Brain microvascular endothelial cell (primary cell): ENCODE results near the gene ACP7.
A peak's percentile ranks its signal among the peaks of the same experiment; 100 is the strongest.

ENCODE experiments used
- DNase-seq: peaks from one replicate; pipeline ENCODE4 v3.0.0-alpha.2; 2020
- H3K27ac ChIP-seq: fragments of 250-450 bp; sonication (Bioruptor Pico); 2 replicates; pipeline ENCODE4 v1.5.1; 2020; ENCODE audit warnings: mild to moderate bottlenecking, moderate library complexity
- H3K27me3 ChIP-seq: fragments of 250-450 bp; sonication (Bioruptor Pico); replicated peaks from 2 replicates; pipeline ENCODE4 v1.5.1; 2020; ENCODE audit warnings: mild to moderate bottlenecking
- H3K36me3 ChIP-seq: fragments of 250-450 bp; sonication (Bioruptor Pico); replicated peaks from 2 replicates; pipeline ENCODE4 v1.5.1; 2020; ENCODE audit warnings: mild to moderate bottlenecking
- H3K4me3 ChIP-seq: 2 replicates; pipeline ENCODE4 v1.5.1; 2011; ENCODE audit warnings: low read depth, mild to moderate bottlenecking, control low read depth, low read length, moderate library complexity
- in situ Hi-C: cut with HindIII; loops from 2 replicates; pipeline ENCODE4 v1.10.0; 2017; ENCODE audit warnings: low sequenced_read_pairs, low pct_ligation_motif_present
- TF ChIP-seq, protein P1 (sequence below): IDR thresholded peaks from 2 replicates; pipeline ENCODE4 v1.5.1; 2011; ENCODE audit warnings: low read depth, mild to moderate bottlenecking, moderate library complexity, low read length, control low read depth, inconsistent platforms; ENCODE audit errors: missing control alignments

ACP7 gene

GRCh38 chr19:39046037-39046821 is 37.9 kb upstream of the ACP7 start:
- no peak overlapping the region for H3K4me3 ChIP-seq
- no peak overlapping the region for H3K27ac ChIP-seq
- H3K36me3 ChIP-seq: no peaks in the 10 kb centered on the region
- no peaks in the 10 kb centered on the region for H3K27me3 ChIP-seq
- no peak for DNase-seq
- TF ChIP-seq, protein P1, sequence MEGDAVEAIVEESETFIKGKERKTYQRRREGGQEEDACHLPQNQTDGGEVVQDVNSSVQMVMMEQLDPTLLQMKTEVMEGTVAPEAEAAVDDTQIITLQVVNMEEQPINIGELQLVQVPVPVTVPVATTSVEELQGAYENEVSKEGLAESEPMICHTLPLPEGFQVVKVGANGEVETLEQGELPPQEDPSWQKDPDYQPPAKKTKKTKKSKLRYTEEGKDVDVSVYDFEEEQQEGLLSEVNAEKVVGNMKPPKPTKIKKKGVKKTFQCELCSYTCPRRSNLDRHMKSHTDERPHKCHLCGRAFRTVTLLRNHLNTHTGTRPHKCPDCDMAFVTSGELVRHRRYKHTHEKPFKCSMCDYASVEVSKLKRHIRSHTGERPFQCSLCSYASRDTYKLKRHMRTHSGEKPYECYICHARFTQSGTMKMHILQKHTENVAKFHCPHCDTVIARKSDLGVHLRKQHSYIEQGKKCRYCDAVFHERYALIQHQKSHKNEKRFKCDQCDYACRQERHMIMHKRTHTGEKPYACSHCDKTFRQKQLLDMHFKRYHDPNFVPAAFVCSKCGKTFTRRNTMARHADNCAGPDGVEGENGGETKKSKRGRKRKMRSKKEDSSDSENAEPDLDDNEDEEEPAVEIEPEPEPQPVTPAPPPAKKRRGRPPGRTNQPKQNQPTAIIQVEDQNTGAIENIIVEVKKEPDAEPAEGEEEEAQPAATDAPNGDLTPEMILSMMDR: no peak
- in situ Hi-C loops: no loop called here

DNA sequence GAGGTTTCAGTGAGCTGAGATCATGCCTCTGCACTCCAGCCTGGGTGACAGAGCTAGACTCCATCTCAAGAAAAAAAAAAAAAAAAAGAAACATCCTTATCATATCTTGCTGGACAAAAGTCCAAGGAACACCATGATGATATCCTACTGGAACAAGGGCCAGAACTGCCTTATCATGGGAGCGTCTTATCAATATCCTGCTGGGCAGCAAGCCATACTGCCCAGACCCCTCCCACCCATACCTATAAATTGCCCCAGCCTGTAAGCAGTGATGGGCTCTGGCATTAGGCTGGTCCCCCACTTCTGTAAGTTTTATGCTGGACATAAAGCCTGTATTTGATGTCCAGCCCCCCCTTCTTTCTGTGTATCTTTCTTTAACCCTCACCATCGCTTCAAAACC is 37.1 kb upstream of the ACP7 start:
- Histone ChIP-seq H3K4me3 (no peak overlapping the region), H3K27ac (no peak overlapping the region), H3K27me3 (no peaks in the 10 kb centered on the region), H3K36me3 (no peaks in the 10 kb centered on the region)
- in situ Hi-C loops: no loop called here
- TF ChIP-seq, protein P1: no peak
- DNase-seq: no peak

- peak; percentile 47 for DNase-seq
- Histone ChIP-seq H3K27me3 (no peaks in the 10 kb centered on the region), H3K27ac (no peak overlapping the region), H3K4me3 (no peak overlapping the region), H3K36me3 (no peaks in the 10 kb centered on the region)
- in situ Hi-C loops: no loop called here
- TF ChIP-seq, protein P1: peak; percentile 96
These were observed 31.9 kb upstream of the ACP7 start for GRCh38 chr19:39052243-39052746.

GRCh38 chr19:39052846-39053245 is 31.3 kb upstream of the ACP7 start:
- in situ Hi-C loops: no loop called here
- no peak for DNase-seq
- H3K36me3 ChIP-seq: no peaks in the 10 kb centered on the region
- no peaks in the 10 kb centered on the region for H3K27me3 ChIP-seq
- no peak overlapping the region for H3K4me3 ChIP-seq
- no peak overlapping the region for H3K27ac ChIP-seq
- TF ChIP-seq, protein P1: no peak

GRCh38 chr19:39053276-39054090 is 30.7 kb upstream of the ACP7 start:
- TF ChIP-seq, protein P1: no peak
- in situ Hi-C loops: no loop called here
- Histone ChIP-seq H3K27me3 (no peaks in the 10 kb centered on the region), H3K36me3 (no peaks in the 10 kb centered on the region), H3K4me3 (no peak overlapping the region), H3K27ac (no peak overlapping the region)
- DNase-seq: no peak
